Sigmoid colon (tissue), 3 donors: ENCODE data around the gene MIB1.

Experiments
- POLR2A ChIP-seq, 2 donors: fragments of 450-650 bp; IDR thresholded peaks; one replicate each; pipeline ENCODE4 v1.6.1; 2016; ENCODE audit warnings: antibody characterized with exemption in 2 of 2, mild to moderate bottlenecking in 2 of 2, moderate library complexity in 2 of 2
- TF ChIP-seq, protein P1 (sequence below), 4 experiments: fragments of 450-650 bp in 3 of 4; fragments of 200-600 bp in 1 of 4; IDR thresholded peaks; one replicate each; pipeline ENCODE4 v1.5.1; 2016 to 2019; ENCODE audit warnings: antibody characterized with exemption in 4 of 4, mild to moderate bottlenecking in 3 of 4, moderate library complexity in 2 of 4

GRCh38 chr18:21725201-21725600, 15.4 kb upstream of the MIB1 start:
- TF ChIP-seq, protein P1, sequence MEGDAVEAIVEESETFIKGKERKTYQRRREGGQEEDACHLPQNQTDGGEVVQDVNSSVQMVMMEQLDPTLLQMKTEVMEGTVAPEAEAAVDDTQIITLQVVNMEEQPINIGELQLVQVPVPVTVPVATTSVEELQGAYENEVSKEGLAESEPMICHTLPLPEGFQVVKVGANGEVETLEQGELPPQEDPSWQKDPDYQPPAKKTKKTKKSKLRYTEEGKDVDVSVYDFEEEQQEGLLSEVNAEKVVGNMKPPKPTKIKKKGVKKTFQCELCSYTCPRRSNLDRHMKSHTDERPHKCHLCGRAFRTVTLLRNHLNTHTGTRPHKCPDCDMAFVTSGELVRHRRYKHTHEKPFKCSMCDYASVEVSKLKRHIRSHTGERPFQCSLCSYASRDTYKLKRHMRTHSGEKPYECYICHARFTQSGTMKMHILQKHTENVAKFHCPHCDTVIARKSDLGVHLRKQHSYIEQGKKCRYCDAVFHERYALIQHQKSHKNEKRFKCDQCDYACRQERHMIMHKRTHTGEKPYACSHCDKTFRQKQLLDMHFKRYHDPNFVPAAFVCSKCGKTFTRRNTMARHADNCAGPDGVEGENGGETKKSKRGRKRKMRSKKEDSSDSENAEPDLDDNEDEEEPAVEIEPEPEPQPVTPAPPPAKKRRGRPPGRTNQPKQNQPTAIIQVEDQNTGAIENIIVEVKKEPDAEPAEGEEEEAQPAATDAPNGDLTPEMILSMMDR (IDR thresholded peaks at IDR 0.05), result no peak
- TF ChIP-seq POLR2A (IDR thresholded peaks at IDR 0.05), result no peak
